IgD-negative memory B cell (primary cell): ENCODE data around the gene HOMEZ. TPM values are rescaled to one million over a fixed set of nuclear protein-coding genes. Genes with fewer than 3 reads are reported as not detected.
"Not testable (repeated sequence)": the region's sequence is repeated elsewhere in the genome, so short reads cannot be mapped to it uniquely, and the experiment has no call there.

Experiments
- H3K27ac Mint-ChIP-seq, 3 donors: one replicate each; pipeline ENCODE4 v1.8.0; 2020 to 2022; ENCODE audit warnings: mild to moderate bottlenecking in 3 of 3, mixed read lengths in 3 of 3, moderate library complexity in 1 of 3
- H3K27me3 Mint-ChIP-seq: one replicate; pipeline ENCODE4 v1.8.0; 2021; ENCODE audit warnings: mixed read lengths
- H3K36me3 Mint-ChIP-seq: one replicate; pipeline ENCODE4 v1.8.0; 2020; ENCODE audit warnings: mild to moderate bottlenecking, mixed read lengths
- H3K4me1 Mint-ChIP-seq, 3 donors: one replicate each; pipeline ENCODE4 v1.8.0; 2020 to 2022; ENCODE audit warnings: mixed read lengths in 3 of 3, mild to moderate bottlenecking in 1 of 3
- H3K4me3 Mint-ChIP-seq, 4 donors: one replicate each; pipeline ENCODE4 v1.8.0; 2020 to 2022; ENCODE audit warnings: mild to moderate bottlenecking in 4 of 4, mixed read lengths in 4 of 4, moderate library complexity in 3 of 4
- H3K9me3 Mint-ChIP-seq, 3 donors: one replicate each; pipeline ENCODE4 v1.8.0; 2020 to 2021; ENCODE audit warnings: mixed read lengths in 3 of 3, mild to moderate bottlenecking in 1 of 3
- polyA plus RNA-seq: library from polyadenylated mRNA; unstranded; fragments of 300-500 nt; fragmentation: Illumina TruSeq; gene quantifications from one replicate; pipeline ENCODE4 v1.2.3, GENCODE V29; 2021

HOMEZ gene, protein sequence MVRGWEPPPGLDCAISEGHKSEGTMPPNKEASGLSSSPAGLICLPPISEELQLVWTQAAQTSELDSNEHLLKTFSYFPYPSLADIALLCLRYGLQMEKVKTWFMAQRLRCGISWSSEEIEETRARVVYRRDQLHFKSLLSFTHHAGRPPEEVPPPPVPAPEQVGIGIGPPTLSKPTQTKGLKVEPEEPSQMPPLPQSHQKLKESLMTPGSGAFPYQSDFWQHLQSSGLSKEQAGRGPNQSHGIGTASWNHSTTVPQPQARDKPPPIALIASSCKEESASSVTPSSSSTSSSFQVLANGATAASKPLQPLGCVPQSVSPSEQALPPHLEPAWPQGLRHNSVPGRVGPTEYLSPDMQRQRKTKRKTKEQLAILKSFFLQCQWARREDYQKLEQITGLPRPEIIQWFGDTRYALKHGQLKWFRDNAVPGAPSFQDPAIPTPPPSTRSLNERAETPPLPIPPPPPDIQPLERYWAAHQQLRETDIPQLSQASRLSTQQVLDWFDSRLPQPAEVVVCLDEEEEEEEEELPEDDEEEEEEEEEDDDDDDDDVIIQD
- polyA plus RNA-seq = 5.6 TPM

DNA sequence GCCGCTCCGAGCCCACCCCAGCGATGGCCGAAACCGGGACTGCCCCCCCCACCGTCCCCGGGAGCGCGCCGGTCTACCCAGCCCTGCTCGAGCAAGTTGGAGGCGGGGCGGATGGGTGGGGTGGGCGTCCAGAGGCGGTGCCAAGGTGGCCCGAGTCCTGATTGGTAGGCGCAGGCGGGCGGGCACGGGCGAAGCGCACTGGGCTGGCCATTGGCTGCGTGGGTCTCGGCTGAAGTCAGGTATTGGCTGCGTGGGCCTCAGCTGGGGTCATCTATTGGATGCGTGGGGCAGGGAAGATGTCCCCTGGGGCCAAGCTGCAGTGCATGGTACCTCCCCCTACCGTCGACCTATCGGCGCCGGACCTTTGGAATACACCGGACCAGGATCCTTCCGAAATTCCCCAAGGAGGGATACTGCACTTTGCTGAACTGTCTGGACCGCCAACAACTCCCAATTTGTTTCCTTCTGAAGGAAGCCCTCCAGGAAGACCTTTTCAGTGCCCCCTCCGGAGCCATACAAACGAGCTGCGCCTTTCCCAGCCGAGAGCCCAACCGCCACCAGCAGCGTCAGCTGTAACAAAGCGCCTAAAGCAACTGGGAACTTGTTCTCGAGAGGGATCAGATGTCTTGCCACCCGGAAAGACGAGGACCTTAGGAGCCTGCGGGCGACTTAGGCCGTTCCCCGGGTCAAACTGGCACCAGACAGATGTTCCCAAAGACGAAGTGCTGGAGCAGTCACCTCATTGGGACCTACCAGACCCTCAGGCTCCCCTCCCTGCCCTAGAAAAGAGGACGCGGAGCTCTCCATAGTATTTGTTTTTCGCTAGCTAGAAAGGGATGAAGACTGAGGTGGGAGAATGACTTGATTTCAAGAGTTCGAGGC, at the start of gene HOMEZ:
Gene HOMEZ, minus strand, starts transcription at position 113 of the 882 bp plus-strand sequence. CDS start 180 bp downstream, outside the sequence.
- peaks cover 5 to 18% (median 9%) of the 10 kb centered on the region in 3 donors for H3K4me1 Mint-ChIP-seq
- H3K36me3 Mint-ChIP-seq = no peaks in the 10 kb centered on the region
- H3K4me3 Mint-ChIP-seq = peak within 1 kb of the TSS; percentile 83 to 98 (median 96)
- no peaks in the 10 kb centered on the region for H3K27me3 Mint-ChIP-seq
- no peaks in the 10 kb centered on the region for H3K9me3 Mint-ChIP-seq
- peak within 1 kb of the TSS; percentile 40 to 92 (median 76) for H3K27ac Mint-ChIP-seq

DNA sequence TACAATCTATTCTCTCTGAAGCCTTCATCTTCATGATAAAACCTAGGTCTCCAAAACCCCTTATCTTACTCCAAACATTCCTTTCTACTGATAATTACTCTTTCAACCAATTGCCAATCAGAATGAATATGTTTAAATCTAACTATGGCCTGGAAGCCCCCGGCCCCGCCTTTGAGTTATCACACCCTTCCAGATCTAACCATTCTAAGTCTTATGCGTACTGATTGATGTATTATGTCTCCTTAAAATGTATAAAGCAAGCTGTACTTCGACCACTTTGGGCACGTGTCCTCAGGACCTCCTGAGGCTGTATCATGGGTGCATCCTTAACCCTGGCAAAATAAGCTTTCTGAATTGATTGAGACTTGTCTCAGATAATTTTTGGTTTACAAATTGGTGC, 49.7 kb upstream of the HOMEZ start:
- Mint-ChIP-seq H3K4me3 (no peak overlapping the region), H3K27ac (no peak overlapping the region), H3K36me3 (peaks cover 2% of the 10 kb centered on the region), H3K27me3 (peaks cover 17% of the 10 kb centered on the region), H3K4me1 (no peaks in the 10 kb centered on the region), H3K9me3 (peaks cover 0 to 9% (median 9%) of the 10 kb centered on the region in 3 donors)

DNA sequence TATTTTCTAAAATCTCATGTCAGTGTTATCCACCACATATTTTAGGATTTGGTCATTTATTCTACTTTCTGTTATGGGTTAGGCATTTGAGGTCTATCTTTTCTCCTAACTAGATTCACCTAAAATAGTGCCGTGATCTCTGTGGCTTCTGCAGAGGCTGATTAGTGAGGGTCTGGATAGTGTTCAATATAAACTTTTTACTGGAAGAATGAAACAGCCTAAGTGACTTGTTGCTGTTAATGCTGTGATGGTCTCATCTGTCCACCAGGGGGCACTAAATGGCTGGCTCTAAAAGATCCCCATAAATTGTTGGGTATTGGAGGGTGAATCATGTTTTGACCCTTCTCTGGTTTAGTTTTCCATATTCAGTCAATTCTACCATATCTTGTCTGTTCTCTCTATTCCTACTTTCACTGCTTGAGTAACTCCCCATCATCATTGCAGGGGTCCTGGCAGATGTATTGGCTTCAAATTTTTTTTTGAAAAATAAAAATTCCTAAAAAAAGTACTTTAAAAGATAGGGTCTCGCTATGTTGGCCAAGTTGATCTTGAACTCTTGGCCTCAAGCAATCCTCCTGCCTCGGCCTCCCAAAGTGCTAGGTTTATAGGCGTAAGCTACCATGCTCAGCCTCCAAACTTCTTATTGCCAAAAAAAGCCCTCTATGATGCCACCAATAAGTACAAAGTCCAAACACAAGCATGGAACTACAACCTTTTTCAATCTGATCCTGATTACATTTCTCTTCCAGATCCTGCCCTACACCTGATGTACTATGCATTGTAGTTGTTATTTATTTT, 42.2 kb upstream of the HOMEZ start:
- Mint-ChIP-seq H3K4me3 (peak overlapping the region in 1 of 4 donors; percentile 59), H3K36me3 (no peaks in the 10 kb centered on the region), H3K9me3 (no peaks in the 10 kb centered on the region), H3K27ac (peak overlapping the region in 2 of 3 donors; percentile 39 to 48), H3K4me1 (peaks cover 4 to 12% (median 6%) of the 10 kb centered on the region in 3 donors), H3K27me3 (no peaks in the 10 kb centered on the region)

DNA sequence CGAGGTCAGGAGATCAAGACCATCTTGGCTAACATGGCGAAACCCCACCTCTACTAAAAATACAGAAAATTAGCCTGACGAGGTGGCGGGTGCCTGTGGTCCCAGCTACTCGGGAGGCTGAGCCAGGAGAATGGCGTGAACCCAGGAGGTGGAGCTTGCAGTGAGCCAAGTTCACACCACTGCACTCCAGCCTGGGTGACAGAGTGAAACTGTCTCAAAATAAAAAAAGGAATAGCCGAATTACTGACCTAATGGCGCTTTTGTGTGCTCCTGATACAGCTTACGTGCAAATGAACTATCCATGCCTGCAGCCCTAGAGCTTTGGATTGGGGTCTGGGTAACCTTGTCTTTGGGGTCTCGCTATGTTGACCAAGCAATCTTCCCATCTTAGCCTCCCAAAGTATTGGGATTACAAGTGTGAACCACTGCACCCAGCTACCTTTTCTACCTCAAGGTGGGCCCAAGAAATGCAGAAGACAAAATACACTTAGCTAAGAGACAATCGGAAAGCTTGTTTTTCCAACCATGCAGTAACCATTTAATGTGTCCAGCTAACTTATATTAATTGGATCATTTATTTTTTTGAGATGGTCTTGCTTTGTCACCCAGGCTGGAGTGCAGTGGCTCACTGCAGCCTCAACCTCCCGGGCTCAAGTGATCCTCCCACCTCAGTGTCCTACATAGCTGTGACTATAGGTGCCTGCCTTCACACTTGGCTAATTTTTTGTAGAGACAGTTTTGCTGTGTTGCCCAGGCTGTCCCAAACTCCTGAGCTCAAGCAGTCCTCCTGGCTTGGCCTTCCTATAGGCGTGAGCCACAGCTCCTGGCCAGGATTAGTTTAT, 40.8 kb upstream of the HOMEZ start:
- Mint-ChIP-seq H3K36me3 (no peaks in the 10 kb centered on the region), H3K27me3 (no peaks in the 10 kb centered on the region), H3K4me1 (peaks cover 16 to 25% (median 16%) of the 10 kb centered on the region in 3 donors), H3K4me3 (peak overlapping the region in 1 of 4 donors; percentile 10), H3K27ac (no peak overlapping the region), H3K9me3 (no peaks in the 10 kb centered on the region)

DNA sequence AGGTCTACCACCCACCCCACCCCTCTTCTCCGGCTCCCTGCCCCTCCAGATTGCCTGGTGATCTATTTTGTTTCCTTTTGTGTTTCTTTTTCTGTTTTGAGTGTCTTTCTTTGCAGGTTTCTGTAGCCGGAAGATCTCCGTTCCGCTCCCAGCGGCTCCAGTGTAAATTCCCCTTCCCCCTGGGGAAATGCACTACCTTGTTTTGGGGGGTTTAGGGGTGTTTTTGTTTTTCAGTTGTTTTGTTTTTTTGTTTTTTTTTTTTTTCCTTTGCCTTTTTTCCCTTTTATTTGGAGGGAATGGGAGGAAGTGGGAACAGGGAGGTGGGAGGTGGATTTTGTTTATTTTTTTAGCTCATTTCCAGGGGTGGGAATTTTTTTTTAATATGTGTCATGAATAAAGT, 39.8 kb upstream of the HOMEZ start:
- not testable (repeated sequence) for H3K27me3 Mint-ChIP-seq, H3K27ac Mint-ChIP-seq, H3K9me3 Mint-ChIP-seq, H3K36me3 Mint-ChIP-seq
- Mint-ChIP-seq H3K4me1 (peaks cover 16 to 27% (median 16%) of the 10 kb centered on the region in 3 donors), H3K4me3 (peak overlapping the region in 1 of 4 donors; percentile 43)

DNA sequence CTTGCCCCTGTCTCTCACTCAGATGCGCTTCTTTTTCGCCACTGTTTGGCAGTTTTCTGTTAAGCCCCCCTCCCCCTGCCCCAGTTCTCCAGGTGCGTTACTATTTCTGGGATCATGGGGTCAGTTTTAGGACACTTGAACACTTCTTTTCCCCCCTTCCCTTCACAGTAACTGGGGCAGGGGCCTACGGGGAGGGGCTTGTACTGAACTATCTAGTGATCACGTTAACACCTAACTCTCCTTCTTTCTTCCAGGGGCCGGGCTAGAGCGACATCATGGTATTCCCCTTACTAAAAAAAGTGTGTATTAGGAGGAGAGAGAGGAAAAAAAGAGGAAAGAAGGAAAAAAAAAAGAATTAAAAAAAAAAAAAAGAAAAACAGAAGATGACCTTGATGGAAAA, 39.1 kb upstream of the HOMEZ start:
- H3K27me3 Mint-ChIP-seq = no peaks in the 10 kb centered on the region
- no peak overlapping the region for H3K4me3 Mint-ChIP-seq
- peaks cover 0 to 1% (median 0%) of the 10 kb centered on the region in 3 donors for H3K9me3 Mint-ChIP-seq
- peaks cover 16 to 27% (median 24%) of the 10 kb centered on the region in 3 donors for H3K4me1 Mint-ChIP-seq
- H3K36me3 Mint-ChIP-seq = peaks cover 2% of the 10 kb centered on the region
- H3K27ac Mint-ChIP-seq = no peak overlapping the region

DNA sequence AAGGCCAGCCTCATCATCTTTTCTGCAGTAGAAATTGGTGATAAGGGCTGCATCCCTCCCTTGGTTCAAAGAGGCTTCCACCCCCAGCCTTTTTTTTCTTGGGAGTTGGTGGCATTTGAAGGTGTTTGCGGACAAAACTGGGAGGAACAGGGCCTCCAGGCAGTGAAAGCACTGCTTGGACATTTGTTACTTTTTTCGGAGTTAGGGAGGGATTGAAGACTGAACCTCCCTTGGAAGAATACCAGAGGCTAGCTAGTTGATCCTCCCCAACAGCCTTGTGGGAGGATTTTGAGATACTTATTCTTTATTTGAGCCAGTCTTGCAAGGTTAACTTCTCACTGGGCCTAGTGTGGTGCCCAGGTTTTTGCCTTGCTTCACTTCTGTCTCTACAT, 38.5 kb upstream of the HOMEZ start:
- H3K4me3 Mint-ChIP-seq = peak overlapping the region in 1 of 4 donors; percentile 9
- H3K27me3 Mint-ChIP-seq = no peaks in the 10 kb centered on the region
- no peak overlapping the region for H3K27ac Mint-ChIP-seq
- H3K4me1 Mint-ChIP-seq = peaks cover 16 to 29% (median 27%) of the 10 kb centered on the region in 3 donors
- H3K9me3 Mint-ChIP-seq = peaks cover 0 to 1% (median 0%) of the 10 kb centered on the region in 3 donors
- H3K36me3 Mint-ChIP-seq = peaks cover 4% of the 10 kb centered on the region

DNA sequence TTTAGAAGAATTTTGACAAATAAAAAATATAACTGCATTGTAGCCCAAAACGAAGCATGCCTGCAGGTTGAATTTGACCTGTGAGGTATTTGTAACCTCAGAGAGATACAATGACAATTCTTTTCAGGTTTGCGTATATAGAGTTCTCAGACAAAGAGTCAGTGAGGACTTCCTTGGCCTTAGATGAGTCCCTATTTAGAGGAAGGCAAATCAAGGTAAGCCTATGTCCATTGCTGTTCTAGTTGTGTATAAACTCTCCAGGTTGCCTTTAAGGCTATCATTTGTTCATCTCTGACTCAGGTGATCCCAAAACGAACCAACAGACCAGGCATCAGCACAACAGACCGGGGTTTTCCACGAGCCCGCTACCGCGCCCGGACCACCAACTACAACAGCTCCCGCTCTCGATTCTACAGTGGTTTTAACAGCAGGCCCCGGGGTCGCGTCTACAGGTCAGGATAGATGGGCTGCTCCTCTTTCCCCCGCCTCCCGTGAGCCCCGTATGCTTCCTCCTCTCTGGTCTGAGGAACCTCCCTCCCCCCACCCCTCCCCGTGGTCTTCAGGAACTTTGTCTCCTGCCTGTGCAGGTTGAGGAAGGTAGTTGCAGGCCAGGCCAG, 38.0 kb upstream of the HOMEZ start:
- peaks cover 16 to 29% (median 27%) of the 10 kb centered on the region in 3 donors for H3K4me1 Mint-ChIP-seq
- no peak overlapping the region for H3K4me3 Mint-ChIP-seq
- H3K9me3 Mint-ChIP-seq = peaks cover 0 to 1% (median 0%) of the 10 kb centered on the region in 3 donors
- H3K27me3 Mint-ChIP-seq = no peaks in the 10 kb centered on the region
- peak overlapping the region in 1 of 3 donors; percentile 67 for H3K27ac Mint-ChIP-seq
- peaks cover 4% of the 10 kb centered on the region for H3K36me3 Mint-ChIP-seq

DNA sequence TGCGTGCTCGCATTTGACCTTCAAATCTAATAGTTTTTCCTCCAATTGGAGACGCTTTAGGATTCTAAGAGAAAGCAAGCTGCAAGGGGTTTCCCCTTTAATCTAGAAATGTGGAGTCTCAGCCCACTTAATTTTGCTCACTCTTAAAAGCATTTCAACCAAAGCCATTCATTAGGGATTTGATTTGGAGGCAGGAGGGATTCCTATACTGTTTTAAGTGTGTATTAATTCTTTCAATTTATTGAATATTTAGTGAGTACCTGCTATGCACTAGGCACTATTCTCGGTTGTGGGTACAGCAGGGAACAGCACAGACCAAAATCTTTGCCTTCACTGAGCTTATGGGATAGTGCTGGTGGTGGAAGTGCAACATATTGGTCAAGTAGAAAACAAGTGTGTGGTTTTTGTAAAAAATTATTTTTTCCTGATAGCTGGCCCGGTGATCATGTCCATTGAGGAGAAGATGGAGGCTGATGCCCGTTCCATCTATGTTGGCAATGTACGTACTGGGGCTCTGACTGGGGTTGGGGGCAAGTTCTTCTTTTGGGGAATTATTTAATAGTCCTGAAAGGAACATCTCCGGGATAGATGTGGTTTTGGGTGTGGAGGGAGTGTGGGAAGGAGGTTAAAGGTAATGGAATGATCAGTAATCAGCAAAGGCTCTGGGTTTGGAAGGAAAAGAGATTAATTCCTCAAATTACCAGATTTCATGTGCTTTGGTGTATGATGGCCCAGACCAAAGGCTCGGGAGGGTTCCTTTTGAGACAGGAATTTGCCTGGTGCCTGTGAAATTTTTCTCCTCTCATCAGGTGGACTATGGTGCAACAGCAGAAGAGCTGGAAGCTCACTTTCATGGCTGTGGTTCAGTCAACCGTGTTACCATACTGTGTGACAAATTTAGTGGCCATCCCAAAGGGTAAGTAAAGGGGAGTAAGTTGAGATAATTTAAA, 36.9 kb upstream of the HOMEZ start:
- Mint-ChIP-seq H3K4me1 (peaks cover 16 to 26% (median 25%) of the 10 kb centered on the region in 3 donors), H3K27ac (peak overlapping the region; percentile 87 to 93 (median 93)), H3K27me3 (no peaks in the 10 kb centered on the region), H3K9me3 (peaks cover 0 to 1% (median 0%) of the 10 kb centered on the region in 3 donors), H3K36me3 (peaks cover 4% of the 10 kb centered on the region), H3K4me3 (peak overlapping the region; percentile 89 to 98 (median 96))

DNA sequence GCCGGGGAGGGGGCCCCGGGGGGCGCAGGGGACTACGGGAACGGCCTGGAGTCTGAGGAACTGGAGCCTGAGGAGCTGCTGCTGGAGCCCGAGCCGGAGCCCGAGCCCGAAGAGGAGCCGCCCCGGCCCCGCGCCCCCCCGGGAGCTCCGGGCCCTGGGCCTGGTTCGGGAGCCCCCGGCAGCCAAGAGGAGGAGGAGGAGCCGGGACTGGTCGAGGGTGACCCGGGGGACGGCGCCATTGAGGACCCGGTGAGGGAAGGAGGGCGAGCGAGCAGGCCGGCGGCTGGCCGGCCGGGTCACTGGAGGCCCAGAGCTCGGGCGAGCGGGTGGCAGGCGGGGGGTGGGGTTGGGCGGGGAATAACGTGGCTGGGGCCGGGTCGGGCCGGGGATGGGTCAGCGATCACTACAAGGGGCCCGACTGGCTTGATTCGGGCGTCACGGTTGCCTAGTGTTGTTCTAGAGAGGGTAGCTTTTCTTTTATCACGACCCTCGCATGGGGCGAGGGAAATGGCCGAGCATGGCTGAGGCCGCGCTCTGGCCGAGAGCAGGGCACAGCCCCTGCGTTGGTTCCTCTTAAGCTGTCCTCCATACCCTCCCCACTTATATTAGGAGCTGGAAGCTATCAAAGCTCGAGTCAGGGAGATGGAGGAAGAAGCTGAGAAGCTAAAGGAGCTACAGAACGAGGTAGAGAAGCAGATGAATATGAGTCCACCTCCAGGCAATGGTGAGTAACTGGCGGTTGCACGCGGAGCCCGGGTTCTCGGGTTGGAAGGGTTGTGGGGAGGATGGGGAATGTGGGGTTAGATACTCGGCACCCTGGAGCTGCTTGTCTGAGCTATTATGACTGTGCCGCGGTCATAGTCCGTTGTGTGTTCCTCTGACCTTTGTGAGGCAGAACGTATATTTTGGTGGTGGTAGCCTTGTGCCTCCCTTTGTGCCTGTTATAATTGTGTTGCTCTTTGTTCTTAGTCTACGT, 35.9 kb upstream of the HOMEZ start:
- Mint-ChIP-seq H3K27me3 (no peaks in the 10 kb centered on the region), H3K27ac (peak overlapping the region; percentile 87 to 99 (median 93)), H3K36me3 (peaks cover 4% of the 10 kb centered on the region), H3K4me1 (peaks cover 16 to 25% (median 25%) of the 10 kb centered on the region in 3 donors), H3K9me3 (peaks cover 0 to 1% (median 0%) of the 10 kb centered on the region in 3 donors), H3K4me3 (peak overlapping the region; percentile 89 to 98 (median 96))
